Measurements from ENCODE around the gene SBF2. TPM values are rescaled to one million over a fixed set of nuclear protein-coding genes. Genes with fewer than 3 reads are reported as not detected.

The SBF2 gene
- polyA plus RNA-seq, 1 donor from 2014 or later = 53.4 TPM

GRCh38 chr11:9905501-9905951 lies 388.5 kb downstream of the SBF2 start:
- H3K9me3 ChIP-seq (ENCODE audit: low read length) = no peaks in the 10 kb centered on the region
- H2AFZ ChIP-seq (ENCODE audit: low read depth, low read length) = no peak overlapping the region
- no peaks in the 10 kb centered on the region for H4K20me1 ChIP-seq (ENCODE audit: insufficient read depth)
- TF ChIP-seq REST (IDR thresholded peaks at IDR 0.05; ENCODE audit: borderline replicate concordance) = no peak
- TF ChIP-seq EP300 (conservative IDR thresholded peaks at IDR 0.05; ENCODE audit: poor library complexity, severe bottlenecking) = no peak
- TF ChIP-seq RAD21 (conservative IDR thresholded peaks at IDR 0.05) = no peak
- TF ChIP-seq TAF1 (IDR thresholded peaks at IDR 0.05; ENCODE audit: low read depth) = no peak
- TF ChIP-seq MXI1 (conservative IDR thresholded peaks at IDR 0.05; ENCODE audit: poor library complexity, severe bottlenecking) = no peak
- no peak for TF ChIP-seq EZH2 (IDR thresholded peaks at IDR 0.05; ENCODE audit: borderline replicate concordance, insufficient read depth, low read length, poor library complexity, severe bottlenecking)
- TF ChIP-seq SMC3 (conservative IDR thresholded peaks at IDR 0.05; ENCODE audit: poor library complexity) = no peak
- no peak for TF ChIP-seq CTCF (IDR thresholded peaks at IDR 0.05; ENCODE audit: poor library complexity, severe bottlenecking)
- no peaks in the 10 kb centered on the region for H3F3A ChIP-seq (ENCODE audit: insufficient read depth, low read length, poor library complexity, severe bottlenecking)
- no peak overlapping the region for H3K4me2 ChIP-seq (ENCODE audit: low read length)
- no peak overlapping the region for H3K9ac ChIP-seq (ENCODE audit: low read length)
- H3K27ac ChIP-seq (ENCODE audit: low read length) = no peak overlapping the region
- H3K4me3 ChIP-seq (ENCODE audit: low read length) = no peak overlapping the region
- H3K36me3 ChIP-seq (ENCODE audit: insufficient read depth, low read length) = no peaks in the 10 kb centered on the region
- no peaks in the 10 kb centered on the region for H3K79me2 ChIP-seq (replicated peaks; ENCODE audit: insufficient read depth, low read length)
- no peaks in the 10 kb centered on the region for H3K9me2 ChIP-seq (ENCODE audit: insufficient read depth, low read length)
- H3K27me3 ChIP-seq (ENCODE audit: insufficient read depth, low read depth, low read length) = no peaks in the 10 kb centered on the region

GRCh38 chr11:9903579-9903978 lies 390.4 kb downstream of the SBF2 start:
- Histone ChIP-seq H3K9me3 (ENCODE audit: low read length) (no peaks in the 10 kb centered on the region), H3F3A (ENCODE audit: insufficient read depth, low read length, poor library complexity, severe bottlenecking) (no peaks in the 10 kb centered on the region), H3K9ac (ENCODE audit: low read length) (no peak overlapping the region), H3K4me2 (ENCODE audit: low read length) (no peak overlapping the region), H2AFZ (ENCODE audit: low read depth, low read length) (no peak overlapping the region), H3K4me3 (ENCODE audit: low read length) (no peak overlapping the region), H3K27ac (ENCODE audit: low read length) (no peak overlapping the region), H3K9me2 (ENCODE audit: insufficient read depth, low read length) (no peaks in the 10 kb centered on the region), H4K20me1 (ENCODE audit: insufficient read depth) (no peaks in the 10 kb centered on the region), H3K79me2 (replicated peaks; ENCODE audit: insufficient read depth, low read length) (no peaks in the 10 kb centered on the region), H3K36me3 (ENCODE audit: insufficient read depth, low read length) (no peaks in the 10 kb centered on the region), H3K27me3 (ENCODE audit: insufficient read depth, low read depth, low read length) (no peaks in the 10 kb centered on the region)
- TF ChIP-seq EP300 (conservative IDR thresholded peaks at IDR 0.05; ENCODE audit: poor library complexity, severe bottlenecking) (no peak), EZH2 (IDR thresholded peaks at IDR 0.05; ENCODE audit: borderline replicate concordance, insufficient read depth, low read length, poor library complexity, severe bottlenecking) (no peak), RAD21 (conservative IDR thresholded peaks at IDR 0.05) (no peak), POLR2AphosphoS5 (IDR thresholded peaks at IDR 0.05) (no peak), SMC3 (conservative IDR thresholded peaks at IDR 0.05; ENCODE audit: poor library complexity) (no peak), MXI1 (conservative IDR thresholded peaks at IDR 0.05; ENCODE audit: poor library complexity, severe bottlenecking) (no peak), REST (IDR thresholded peaks at IDR 0.05; ENCODE audit: borderline replicate concordance) (no peak), TAF1 (IDR thresholded peaks at IDR 0.05; ENCODE audit: low read depth) (no peak)
